ENCODE data around the gene CSMD2.

Gene CSMD2

GRCh38 chr1:33602271-33602670, 562.8 kb downstream of the CSMD2 start:
- no peak for DNase-seq (ENCODE audit: low read depth)

GRCh38 chr1:33601751-33602150, 563.3 kb downstream of the CSMD2 start:
- DNase-seq (ENCODE audit: low read depth), result no peak

GRCh38 chr1:33599516-33600115, 565.4 kb downstream of the CSMD2 start:
- no peak for DNase-seq (ENCODE audit: low read depth)

GRCh38 chr1:33588726-33589125, 576.3 kb downstream of the CSMD2 start:
- no peak for DNase-seq (ENCODE audit: low read depth)

- no peak for DNase-seq (ENCODE audit: low read depth)
These were observed 578.2 kb downstream of the CSMD2 start for GRCh38 chr1:33586795-33587194.

GRCh38 chr1:33586106-33586505, 578.9 kb downstream of the CSMD2 start:
- no peak for DNase-seq (ENCODE audit: low read depth)

- no peak for DNase-seq (ENCODE audit: low read depth)
These were observed 581.5 kb downstream of the CSMD2 start for GRCh38 chr1:33583567-33583966.

- no peak for DNase-seq (ENCODE audit: low read depth)
These were observed 586.2 kb downstream of the CSMD2 start for GRCh38 chr1:33578557-33579448.

- no peak for DNase-seq (ENCODE audit: low read depth)
These were observed 587.4 kb downstream of the CSMD2 start for GRCh38 chr1:33577663-33578062.

- DNase-seq (ENCODE audit: low read depth), result no peak
These were observed 588.0 kb downstream of the CSMD2 start for GRCh38 chr1:33576821-33577599.

- DNase-seq (ENCODE audit: low read depth), result no peak
These were observed 589.6 kb downstream of the CSMD2 start for GRCh38 chr1:33575324-33575879.

GRCh38 chr1:33573661-33574060, 591.4 kb downstream of the CSMD2 start:
- DNase-seq (ENCODE audit: low read depth), result no peak

- DNase-seq (ENCODE audit: low read depth), result no peak
These were observed 592.6 kb downstream of the CSMD2 start for GRCh38 chr1:33572387-33572786.

- no peak for DNase-seq (ENCODE audit: low read depth)
These were observed 595.7 kb downstream of the CSMD2 start for GRCh38 chr1:33569331-33569730.

GRCh38 chr1:33563699-33564098, 601.3 kb downstream of the CSMD2 start:
- no peak for DNase-seq (ENCODE audit: low read depth)

GRCh38 chr1:33562563-33562962, 602.5 kb downstream of the CSMD2 start:
- no peak for DNase-seq (ENCODE audit: low read depth)

GRCh38 chr1:33561576-33561975, 603.5 kb downstream of the CSMD2 start:
- DNase-seq (ENCODE audit: low read depth), result no peak

GRCh38 chr1:33560680-33561079, 604.4 kb downstream of the CSMD2 start:
- DNase-seq (ENCODE audit: low read depth), result no peak

- DNase-seq (ENCODE audit: low read depth), result no peak
These were observed 616.3 kb downstream of the CSMD2 start for GRCh38 chr1:33548721-33549120.

- no peak for DNase-seq (ENCODE audit: low read depth)
These were observed 616.7 kb downstream of the CSMD2 start for GRCh38 chr1:33548319-33548718.

GRCh38 chr1:33547576-33547975, 617.5 kb downstream of the CSMD2 start:
- no peak for DNase-seq (ENCODE audit: low read depth)

- DNase-seq (ENCODE audit: low read depth), result no peak
These were observed 623.1 kb downstream of the CSMD2 start for GRCh38 chr1:33541966-33542365.
